ENCODE results near the gene DPH1.

GRCh38 chr17:2050300-2051060 lies 20.5 kb downstream of the DPH1 start:
- TF ChIP-seq YY1 (IDR thresholded peaks at IDR 0.05; ENCODE audit: insufficient read depth, insufficient read length) (no peak), ZNF274 (IDR thresholded peaks at IDR 0.05; ENCODE audit: low read depth, low read length) (no peak), SUZ12 (IDR thresholded peaks at IDR 0.05; ENCODE audit: extremely low read depth, insufficient read depth, insufficient read length) (no peak)
